Osteocyte (in vitro differentiated cells): Measurements from ENCODE around the gene GABRB3. TPM values are rescaled to one million over a fixed set of nuclear protein-coding genes. Genes with fewer than 3 reads are reported as not detected.

Experiments used
- DNase-seq: peaks from one replicate; pipeline ENCODE4 v3.0.0; 2021; ENCODE audit warnings: mixed read lengths; ENCODE audit not compliant: unreplicated experiment; ENCODE audit errors: extremely low spot score
- H3K27ac Mint-ChIP-seq: one replicate; pipeline ENCODE4 v1.8.0; 2021; ENCODE audit warnings: mild to moderate bottlenecking, mixed read lengths; ENCODE audit not compliant: unreplicated experiment
- H3K27me3 Mint-ChIP-seq: one replicate; pipeline ENCODE4 v1.8.0; 2021; ENCODE audit warnings: mixed read lengths; ENCODE audit not compliant: unreplicated experiment
- H3K36me3 Mint-ChIP-seq: one replicate; pipeline ENCODE4 v1.8.0; 2021; ENCODE audit warnings: mixed read lengths; ENCODE audit not compliant: unreplicated experiment
- H3K4me1 Mint-ChIP-seq: one replicate; pipeline ENCODE4 v1.8.0; 2021; ENCODE audit warnings: mixed read lengths; ENCODE audit not compliant: unreplicated experiment
- H3K4me3 Mint-ChIP-seq: one replicate; pipeline ENCODE4 v1.8.0; 2021; ENCODE audit warnings: mild to moderate bottlenecking, moderate library complexity, mixed read lengths; ENCODE audit not compliant: unreplicated experiment
- H3K9me3 Mint-ChIP-seq: one replicate; pipeline ENCODE4 v1.8.0; 2021; ENCODE audit warnings: mixed read lengths; ENCODE audit not compliant: unreplicated experiment
- CTCF ChIP-seq: fragments of 200-600 bp; sonication (generic); IDR thresholded peaks from 2 replicates; pipeline ENCODE4 v1.5.0; 2021; ENCODE audit warnings: antibody characterized with exemption, mild to moderate bottlenecking, moderate library complexity
- total RNA-seq: library from RNA; stranded (reverse); gene quantifications from 2 replicates; pipeline ENCODE4 v1.2.1, GENCODE V29; 2021

GABRB3 gene
- total RNA-seq, 1 donor from 2014 or later, result 7.4 TPM

GRCh38 chr15:26738996-26739395 is 33.9 kb downstream of the GABRB3 start:
- DNase-seq, result no peak
- Mint-ChIP-seq H3K4me3 (no peak overlapping the region), H3K4me1 (no peaks in the 10 kb centered on the region), H3K27me3 (no peaks in the 10 kb centered on the region), H3K9me3 (peaks cover 16% of the 10 kb centered on the region), H3K27ac (no peak overlapping the region), H3K36me3 (no peaks in the 10 kb centered on the region)
- TF ChIP-seq CTCF, result no peak

GRCh38 chr15:26736502-26737248 is 36.2 kb downstream of the GABRB3 start:
- Mint-ChIP-seq H3K27ac (no peak overlapping the region), H3K9me3 (peaks cover 20% of the 10 kb centered on the region), H3K36me3 (no peaks in the 10 kb centered on the region)

GRCh38 chr15:26731965-26732364 is 40.9 kb downstream of the GABRB3 start:
- no peaks in the 10 kb centered on the region for H3K4me1 Mint-ChIP-seq
- no peaks in the 10 kb centered on the region for H3K36me3 Mint-ChIP-seq
- H3K9me3 Mint-ChIP-seq, result peaks cover 23% of the 10 kb centered on the region
- no peaks in the 10 kb centered on the region for H3K27me3 Mint-ChIP-seq
- no peak for TF ChIP-seq CTCF
- DNase-seq, result no peak
- no peak overlapping the region for H3K4me3 Mint-ChIP-seq
- H3K27ac Mint-ChIP-seq, result no peak overlapping the region

More at GRCh38 chr15:26736502-26737248, 36.2 kb downstream of the GABRB3 start:
- TF ChIP-seq CTCF, result no peak
- Mint-ChIP-seq H3K4me1 (no peaks in the 10 kb centered on the region), H3K4me3 (no peak overlapping the region), H3K27me3 (no peaks in the 10 kb centered on the region)
- DNase-seq, result no peak

- H3K4me3 Mint-ChIP-seq, result no peak overlapping the region
Measured at GRCh38 chr15:26729581-26729980, 43.3 kb downstream of the GABRB3 start.

More at GRCh38 chr15:26729581-26729980, 43.3 kb downstream of the GABRB3 start:
- Mint-ChIP-seq H3K4me1 (no peaks in the 10 kb centered on the region), H3K36me3 (no peaks in the 10 kb centered on the region), H3K27ac (no peak overlapping the region), H3K9me3 (peaks cover 19% of the 10 kb centered on the region), H3K27me3 (no peaks in the 10 kb centered on the region)
- DNase-seq, result no peak
- no peak for TF ChIP-seq CTCF
